Spinal cord (tissue), 10 donors: ENCODE measurements around the gene ACSBG1. TPM values are rescaled to one million over a fixed set of nuclear protein-coding genes. Genes with fewer than 3 reads are reported as not detected.

Experiments
- DNase-seq, 6 donors: peaks; one replicate each; pipeline versions ENCODE4 v3.0.0 to v3.0.0-alpha.2; 2013 to 2015; ENCODE audit warnings: low spot score in 6 of 6, low read depth in 4 of 6
- H3K27ac ChIP-seq: one replicate; pipeline ENCODE4 v1.5.1; 2013; ENCODE audit warnings: low read depth, low read length, control low read depth
- H3K27me3 ChIP-seq: one replicate; pipeline ENCODE4 v1.6.1; 2013; ENCODE audit warnings: low read length; ENCODE audit not compliant: control insufficient read depth, insufficient read depth
- H3K36me3 ChIP-seq: one replicate; pipeline ENCODE4 v1.6.1; 2013; ENCODE audit warnings: low read length; ENCODE audit not compliant: control insufficient read depth, insufficient read depth
- H3K4me1 ChIP-seq: one replicate; pipeline ENCODE4 v1.6.1; 2013; ENCODE audit warnings: low read length; ENCODE audit not compliant: control insufficient read depth, insufficient read depth
- H3K4me3 ChIP-seq: one replicate; pipeline ENCODE4 v1.5.1; 2013; ENCODE audit warnings: low read depth, low read length, control low read depth
- H3K9me3 ChIP-seq: one replicate; pipeline ENCODE4 v1.6.1; 2013; ENCODE audit warnings: low read length; ENCODE audit not compliant: control insufficient read depth, insufficient read depth
- WGBS: methylation state at CpG from one replicate; pipeline ENCODE4 v1.1.5; 2013; ENCODE audit warnings: missing lambda C conversion rate; ENCODE audit not compliant: insufficient coverage; 5-methylcytosine and 5-hydroxymethylcytosine counted together
- polyA plus RNA-seq, 2 donors: library from polyadenylated mRNA; unstranded; fragments of 120-200 nt; gene quantifications; one replicate each; pipeline ENCODE4 v1.2.1, GENCODE V29; 2013; ENCODE audit not compliant: insufficient read length in 2 of 2
- total RNA-seq, 2 donors: library from RNA; depleted of rRNA in 1 of 2; stranded (reverse); fragments of 120-200 nt in 1 of 2; fragments of >200 nt in 1 of 2; gene quantifications; one replicate each; pipeline versions ENCODE4 v1.2.3 to v1.2.4, GENCODE V29; 2013 to 2014
- donor health status: healthy.

The ACSBG1 gene
- total and polyA plus RNA-seq, 4 donors: 11.6 to 44.2 (median 43.2) TPM

DNA sequence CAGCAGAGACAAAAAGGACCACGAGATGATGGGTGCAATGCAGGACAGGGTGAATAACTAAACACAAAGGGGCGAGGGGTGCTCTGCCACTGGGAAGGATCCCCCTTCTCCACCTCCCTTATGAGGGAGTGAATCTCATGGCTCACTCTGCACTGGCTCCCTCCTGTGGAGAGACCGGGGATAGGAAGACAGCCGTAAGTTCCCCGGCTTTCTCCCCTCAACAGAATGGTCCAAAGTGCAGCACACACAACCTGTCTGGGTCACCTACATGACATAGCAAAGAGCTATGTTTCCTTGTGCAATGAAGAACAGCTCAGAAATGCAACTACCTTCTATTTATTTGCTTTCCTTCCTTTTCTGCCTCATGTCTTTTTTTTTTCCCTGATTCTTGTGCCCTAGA is 7.8 kb upstream of the ACSBG1 start:
- WGBS: 78% methylated on average over 3 of the region's 5 CpGs
- Histone ChIP-seq H3K36me3 (no peaks in the 10 kb centered on the region), H3K4me3 (no peak overlapping the region), H3K9me3 (no peaks in the 10 kb centered on the region), H3K27me3 (no peaks in the 10 kb centered on the region), H3K27ac (no peak overlapping the region), H3K4me1 (peaks cover 22% of the 10 kb centered on the region)
- no peak for DNase-seq

- 27% methylated on average over 9 of the region's 12 CpGs for WGBS
- H3K27ac ChIP-seq: no peak overlapping the region
- H3K27me3 ChIP-seq: no peaks in the 10 kb centered on the region
- peaks cover 25% of the 10 kb centered on the region for H3K4me1 ChIP-seq
- no peak overlapping the region for H3K4me3 ChIP-seq
- H3K9me3 ChIP-seq: no peaks in the 10 kb centered on the region
- peak in 4 of 6 donors; percentile 64 to 94 (median 83) for DNase-seq
- H3K36me3 ChIP-seq: no peaks in the 10 kb centered on the region
Observed at GRCh38 chr15:78241017-78241416, 6.7 kb upstream of the ACSBG1 start.

GRCh38 chr15:78239811-78240210 is 5.4 kb upstream of the ACSBG1 start:
- Histone ChIP-seq H3K27me3 (no peaks in the 10 kb centered on the region), H3K9me3 (no peaks in the 10 kb centered on the region), H3K4me3 (no peak overlapping the region), H3K36me3 (no peaks in the 10 kb centered on the region), H3K4me1 (peaks cover 34% of the 10 kb centered on the region), H3K27ac (no peak overlapping the region)
- DNase-seq: no peak
- 80% methylated on average over 3 of the region's 5 CpGs for WGBS

DNA sequence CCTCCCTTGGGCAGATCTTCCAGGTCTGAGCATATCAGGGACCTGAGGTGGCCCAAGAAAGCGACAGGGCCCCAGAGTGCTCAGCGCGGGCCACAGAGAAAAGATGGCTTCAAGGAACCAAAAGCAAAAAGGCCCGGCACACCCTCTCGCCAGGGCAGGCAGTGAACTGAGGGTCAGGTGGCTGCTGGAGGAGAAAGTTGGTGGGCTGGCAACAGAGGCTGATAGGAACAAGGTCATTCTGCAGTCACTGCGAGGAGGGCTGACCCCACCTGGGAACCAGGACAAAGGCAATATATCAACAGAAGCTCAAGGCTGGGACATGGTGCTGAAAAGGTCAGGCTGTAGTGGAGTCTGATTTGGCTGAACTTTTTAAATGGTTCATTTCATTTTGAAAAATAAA is 2.8 kb upstream of the ACSBG1 start:
- no peak for DNase-seq
- WGBS: 87% methylated on average over 5 of the region's 6 CpGs
- Histone ChIP-seq H3K27me3 (no peaks in the 10 kb centered on the region), H3K27ac (no peak overlapping the region), H3K4me3 (no peak overlapping the region), H3K36me3 (no peaks in the 10 kb centered on the region), H3K9me3 (no peaks in the 10 kb centered on the region), H3K4me1 (peaks cover 47% of the 10 kb centered on the region)

DNA sequence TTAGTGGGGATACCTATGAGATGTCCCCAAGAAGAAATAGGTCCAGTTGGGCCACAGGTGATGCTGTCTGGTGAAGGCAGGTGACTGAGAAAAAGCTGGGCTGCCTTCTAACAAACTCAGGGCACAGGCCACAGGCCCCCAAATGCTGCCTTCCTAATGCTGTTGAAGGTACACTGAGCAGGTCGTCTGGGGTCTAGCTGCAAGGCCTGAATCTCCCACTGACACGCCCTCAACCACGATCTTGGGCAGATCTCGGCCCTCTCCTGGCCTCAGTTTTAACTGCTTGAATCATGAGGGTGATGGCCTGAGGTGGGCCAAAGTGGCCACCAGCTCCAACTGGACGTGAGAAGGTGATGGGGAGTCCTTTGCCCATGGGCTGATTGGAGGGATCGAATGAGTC is 2.1 kb upstream of the ACSBG1 start:
- DNase-seq: no peak
- Histone ChIP-seq H3K27me3 (no peaks in the 10 kb centered on the region), H3K4me3 (no peak overlapping the region), H3K4me1 (peaks cover 47% of the 10 kb centered on the region), H3K9me3 (no peaks in the 10 kb centered on the region), H3K36me3 (no peaks in the 10 kb centered on the region), H3K27ac (no peak overlapping the region)
- WGBS: 93% methylated on average over 6 of the region's 6 CpGs

- Histone ChIP-seq H3K36me3 (peaks cover 4% of the 10 kb centered on the region), H3K9me3 (no peaks in the 10 kb centered on the region), H3K4me3 (peak overlapping the region; percentile 21), H3K27me3 (no peaks in the 10 kb centered on the region), H3K27ac (peak overlapping the region; percentile 82), H3K4me1 (peaks cover 55% of the 10 kb centered on the region)
- WGBS: 67% methylated on average over 10 of the region's 11 CpGs
- no peak for DNase-seq
Observed at GRCh38 chr15:78233496-78233895, 869 bp downstream of the ACSBG1 start.

DNA sequence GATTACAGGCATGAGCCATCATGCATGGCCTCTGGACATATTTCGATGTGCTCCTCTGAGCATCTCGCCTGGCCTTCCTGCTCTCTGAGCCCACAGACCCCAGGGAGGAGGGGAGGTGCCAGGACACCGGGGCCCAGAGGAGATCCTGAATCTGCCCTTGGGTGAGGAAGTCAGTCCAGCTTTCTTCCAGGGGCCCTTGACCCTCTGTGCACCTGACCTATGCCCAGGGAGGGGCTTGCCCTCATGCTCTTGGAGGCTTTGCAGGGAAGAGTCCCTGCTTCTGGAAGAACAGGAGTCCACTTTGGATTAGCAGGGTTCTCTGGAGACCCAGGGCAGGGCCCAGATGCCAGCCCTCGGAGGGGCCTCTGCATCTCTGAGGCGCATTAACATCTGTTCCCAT is 1.4 kb downstream of the ACSBG1 start:
- peaks cover 4% of the 10 kb centered on the region for H3K36me3 ChIP-seq
- peak overlapping the region; percentile 21 for H3K4me3 ChIP-seq
- H3K9me3 ChIP-seq: no peaks in the 10 kb centered on the region

GRCh38 chr15:78229431-78230406 is 4.6 kb downstream of the ACSBG1 start:
- 81% methylated on average over 16 of the region's 17 CpGs for WGBS
- Histone ChIP-seq H3K27ac (no peak overlapping the region), H3K27me3 (no peaks in the 10 kb centered on the region), H3K36me3 (peaks cover 4% of the 10 kb centered on the region), H3K4me3 (no peak overlapping the region), H3K4me1 (peaks cover 36% of the 10 kb centered on the region), H3K9me3 (peaks cover 6% of the 10 kb centered on the region)
- no peak for DNase-seq

More for the DNA sequence above, 1.4 kb downstream of the ACSBG1 start:
- H3K27me3 ChIP-seq: no peaks in the 10 kb centered on the region
- 54% methylated on average over 3 of the region's 5 CpGs for WGBS
- DNase-seq: no peak
- peaks cover 55% of the 10 kb centered on the region for H3K4me1 ChIP-seq
- H3K27ac ChIP-seq: peak overlapping the region; percentile 82

DNA sequence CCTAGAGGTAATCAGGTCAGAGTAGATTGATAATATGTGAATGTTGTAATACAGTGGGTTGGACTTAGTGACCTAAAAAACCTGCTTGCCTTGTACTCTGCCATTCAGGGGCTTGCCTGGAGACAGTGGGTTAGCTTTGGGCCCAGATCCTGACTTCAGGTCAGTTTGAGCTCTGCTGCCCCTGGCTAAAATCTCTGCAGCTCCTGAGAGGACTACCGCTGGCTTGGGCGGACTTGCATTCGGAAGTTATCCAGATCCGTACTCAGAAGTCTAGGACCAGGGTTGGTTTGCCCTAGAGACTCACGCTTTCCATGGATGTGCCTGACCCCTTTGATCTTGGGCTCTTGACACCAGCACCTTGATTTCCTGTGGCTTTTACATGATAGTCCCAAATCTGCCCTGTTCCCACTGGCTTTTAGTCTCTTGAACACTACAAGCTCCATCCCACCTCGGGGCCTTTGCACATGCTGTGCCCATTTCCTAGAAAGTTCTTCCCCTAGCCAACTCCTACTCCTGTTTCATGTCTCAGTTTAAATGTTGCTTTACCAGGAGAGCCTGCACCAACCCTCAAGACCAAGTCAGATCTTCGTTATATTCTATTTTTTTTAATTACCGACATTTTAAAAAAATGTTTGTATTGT is 5.9 kb downstream of the ACSBG1 start:
- H3K4me1 ChIP-seq: peaks cover 25% of the 10 kb centered on the region
- no peak overlapping the region for H3K4me3 ChIP-seq
- 84% methylated on average over 6 of the region's 8 CpGs for WGBS
- H3K27ac ChIP-seq: no peak overlapping the region
- peaks cover 6% of the 10 kb centered on the region for H3K9me3 ChIP-seq
- no peaks in the 10 kb centered on the region for H3K27me3 ChIP-seq
- no peak for DNase-seq
- peaks cover 4% of the 10 kb centered on the region for H3K36me3 ChIP-seq
